K562 (cell line): ENCODE measurements around the gene RACGAP1. TPM values are rescaled to one million over a fixed set of nuclear protein-coding genes. Genes with fewer than 3 reads are reported as not detected.

Experiments
- CBFB ChIP-seq: sonication (generic); formaldehyde crosslinking; IDR thresholded peaks from 2 replicates; pipeline ENCODE4 v1.4.0; 2020; ENCODE audit warnings: mild to moderate bottlenecking, missing genetic modification reagents
- CCNT2 ChIP-seq: IDR thresholded peaks from 2 replicates; pipeline ENCODE4 v1.6.1; 2011; ENCODE audit warnings: borderline replicate concordance, low read depth, mild to moderate bottlenecking, moderate library complexity, mixed read lengths, low read length; ENCODE audit not compliant: insufficient read length; ENCODE audit errors: extremely low read depth
- GABPB1 ChIP-seq: sonication (generic); formaldehyde crosslinking; IDR thresholded peaks from 2 replicates; pipeline ENCODE4 v1.8.0; 2022; ENCODE audit warnings: mild to moderate bottlenecking, missing genetic modification reagents
- PKNOX1 ChIP-seq: fragments of 450-650 bp; IDR thresholded peaks from 2 replicates; pipeline ENCODE4 v1.6.1; 2016
- RBM22 ChIP-seq: fragments of 200-400 bp; formaldehyde crosslinking; IDR thresholded peaks from 2 replicates; pipeline ENCODE4 v1.6.1; 2018; ENCODE audit warnings: low read length, low read depth; ENCODE audit not compliant: poor library complexity, severe bottlenecking
- RBM34 ChIP-seq: fragments of 200-400 bp; formaldehyde crosslinking; IDR thresholded peaks from 2 replicates; pipeline ENCODE4 v1.6.1; 2018; ENCODE audit warnings: low read length, borderline replicate concordance; ENCODE audit not compliant: insufficient read depth
- polyA plus RNA-seq, 8 experiments: library from polyadenylated mRNA; depleted of rRNA in 4 of 8; stranded (reverse) in 5 of 8; unstranded in 3 of 8; fragments of >200 nt; fragmentation: Nextera tagmentation in 2 of 8; fragmentation: Illumina TruSeq in 1 of 8; extraction: Ambion mirVana in 2 of 8; extraction: Trizol in 1 of 8; gene quantifications; 2 replicates each; pipeline versions ENCODE4 v1.2.1 to v1.2.3, GENCODE V29; 2011 to 2014; ENCODE audit warnings: inconsistent platforms in 1 of 8, missing spikeins in 1 of 8
- total RNA-seq, 7 experiments: library from RNA; depleted of rRNA in 6 of 7; stranded (reverse); fragments of >200 nt in 6 of 7; fragmentation: Illumina TruSeq in 2 of 7; extraction: Trizol in 2 of 7; gene quantifications; 2 replicates each; pipeline versions ENCODE4 v1.2.1 to v1.2.3, GENCODE V29; 2011 to 2021; ENCODE audit warnings: low replicate concordance in 1 of 7
- TF ChIP-seq, protein P1 (sequence below): sonication (generic); formaldehyde crosslinking; IDR thresholded peaks from 2 replicates; pipeline ENCODE4 v1.8.1; 2023; ENCODE audit warnings: mild to moderate bottlenecking, missing genetic modification reagents
- TF ChIP-seq, protein P2 (sequence below): sonication (generic); formaldehyde crosslinking; IDR thresholded peaks from 2 replicates; pipeline ENCODE4 v1.8.1; 2023; ENCODE audit warnings: mild to moderate bottlenecking, missing genetic modification reagents
- TF ChIP-seq, protein P3 (sequence below): IDR thresholded peaks from 2 replicates; pipeline ENCODE4 v1.6.1; 2016; ENCODE audit warnings: missing genetic modification characterization, missing compliant biosample characterization
- TF ChIP-seq, protein P4 (sequence below): fragments of 450-650 bp; IDR thresholded peaks from 2 replicates; pipeline ENCODE4 v1.6.1; 2016; ENCODE audit warnings: borderline replicate concordance
- TF ChIP-seq, protein P5 (sequence below), 3 experiments: fragments of 200-800 bp in 1 of 3; sonication (Bioruptor generic) in 1 of 3; sonication (generic) in 1 of 3; formaldehyde crosslinking in 1 of 3; IDR thresholded peaks; 2 replicates each; pipeline versions ENCODE4 v1.6.1 to v1.8.0; 2016 to 2022; ENCODE audit warnings: mild to moderate bottlenecking in 2 of 3, missing compliant biosample characterization in 2 of 3, missing genetic modification characterization in 2 of 3, missing genetic modification reagents in 1 of 3

Gene RACGAP1
- total and polyA plus RNA-seq, 9 of the 15 experiments (the other 6 are each of a cell fraction or from before 2014, with no cell fraction given), result 56.4 to 92.9 (median 71.8) TPM

DNA sequence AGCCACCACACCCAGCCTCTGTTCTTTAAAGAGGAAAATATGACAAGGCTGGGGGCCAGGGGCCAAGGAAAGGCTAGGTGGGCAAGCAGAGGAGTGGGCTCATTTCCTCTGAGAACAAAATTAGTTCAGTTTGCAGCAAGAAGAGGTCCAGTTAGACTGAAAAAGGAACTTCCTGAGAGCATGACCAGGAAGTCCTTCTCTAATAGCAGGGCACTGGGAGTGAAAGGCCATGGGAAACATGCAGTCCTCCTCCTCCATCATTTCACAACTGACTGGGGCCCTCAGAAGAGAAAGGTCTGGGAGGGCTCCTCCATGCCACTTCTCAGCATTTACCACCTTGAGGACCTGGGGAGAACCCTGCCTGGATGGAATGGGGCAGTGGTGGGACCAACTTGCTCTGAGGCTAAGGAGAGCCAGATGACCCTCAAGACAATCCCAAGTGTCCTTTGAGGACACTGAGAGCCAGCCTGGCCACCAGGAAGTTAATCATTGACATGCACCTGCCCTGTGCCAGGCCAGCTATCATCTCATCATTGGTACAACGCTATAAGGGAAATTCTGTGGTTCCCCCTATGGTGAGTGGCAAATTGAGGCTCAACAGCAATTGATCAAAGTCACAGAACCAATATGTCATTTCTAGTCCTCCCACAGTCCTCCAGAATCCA is 72.8 kb downstream of the RACGAP1 start (continued):
- TF ChIP-seq RBM34 (no peak), CBFB (no peak), CCNT2 (no peak), GABPB1 (CRISPR knock-in tag) (no peak), RBM22 (no peak), PKNOX1 (no peak)
- TF ChIP-seq, protein P1, sequence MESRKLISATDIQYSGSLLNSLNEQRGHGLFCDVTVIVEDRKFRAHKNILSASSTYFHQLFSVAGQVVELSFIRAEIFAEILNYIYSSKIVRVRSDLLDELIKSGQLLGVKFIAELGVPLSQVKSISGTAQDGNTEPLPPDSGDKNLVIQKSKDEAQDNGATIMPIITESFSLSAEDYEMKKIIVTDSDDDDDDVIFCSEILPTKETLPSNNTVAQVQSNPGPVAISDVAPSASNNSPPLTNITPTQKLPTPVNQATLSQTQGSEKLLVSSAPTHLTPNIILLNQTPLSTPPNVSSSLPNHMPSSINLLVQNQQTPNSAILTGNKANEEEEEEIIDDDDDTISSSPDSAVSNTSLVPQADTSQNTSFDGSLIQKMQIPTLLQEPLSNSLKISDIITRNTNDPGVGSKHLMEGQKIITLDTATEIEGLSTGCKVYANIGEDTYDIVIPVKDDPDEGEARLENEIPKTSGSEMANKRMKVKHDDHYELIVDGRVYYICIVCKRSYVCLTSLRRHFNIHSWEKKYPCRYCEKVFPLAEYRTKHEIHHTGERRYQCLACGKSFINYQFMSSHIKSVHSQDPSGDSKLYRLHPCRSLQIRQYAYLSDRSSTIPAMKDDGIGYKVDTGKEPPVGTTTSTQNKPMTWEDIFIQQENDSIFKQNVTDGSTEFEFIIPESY (CRISPR knock-in tag), result no peak
- TF ChIP-seq, protein P2, sequence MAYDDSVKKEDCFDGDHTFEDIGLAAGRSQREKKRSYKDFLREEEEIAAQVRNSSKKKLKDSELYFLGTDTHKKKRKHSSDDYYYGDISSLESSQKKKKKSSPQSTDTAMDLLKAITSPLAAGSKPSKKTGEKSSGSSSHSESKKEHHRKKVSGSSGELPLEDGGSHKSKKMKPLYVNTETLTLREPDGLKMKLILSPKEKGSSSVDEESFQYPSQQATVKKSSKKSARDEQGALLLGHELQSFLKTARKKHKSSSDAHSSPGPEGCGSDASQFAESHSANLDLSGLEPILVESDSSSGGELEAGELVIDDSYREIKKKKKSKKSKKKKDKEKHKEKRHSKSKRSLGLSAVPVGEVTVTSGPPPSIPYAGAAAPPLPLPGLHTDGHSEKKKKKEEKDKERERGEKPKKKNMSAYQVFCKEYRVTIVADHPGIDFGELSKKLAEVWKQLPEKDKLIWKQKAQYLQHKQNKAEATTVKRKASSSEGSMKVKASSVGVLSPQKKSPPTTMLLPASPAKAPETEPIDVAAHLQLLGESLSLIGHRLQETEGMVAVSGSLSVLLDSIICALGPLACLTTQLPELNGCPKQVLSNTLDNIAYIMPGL, result no peak
- TF ChIP-seq, protein P3, sequence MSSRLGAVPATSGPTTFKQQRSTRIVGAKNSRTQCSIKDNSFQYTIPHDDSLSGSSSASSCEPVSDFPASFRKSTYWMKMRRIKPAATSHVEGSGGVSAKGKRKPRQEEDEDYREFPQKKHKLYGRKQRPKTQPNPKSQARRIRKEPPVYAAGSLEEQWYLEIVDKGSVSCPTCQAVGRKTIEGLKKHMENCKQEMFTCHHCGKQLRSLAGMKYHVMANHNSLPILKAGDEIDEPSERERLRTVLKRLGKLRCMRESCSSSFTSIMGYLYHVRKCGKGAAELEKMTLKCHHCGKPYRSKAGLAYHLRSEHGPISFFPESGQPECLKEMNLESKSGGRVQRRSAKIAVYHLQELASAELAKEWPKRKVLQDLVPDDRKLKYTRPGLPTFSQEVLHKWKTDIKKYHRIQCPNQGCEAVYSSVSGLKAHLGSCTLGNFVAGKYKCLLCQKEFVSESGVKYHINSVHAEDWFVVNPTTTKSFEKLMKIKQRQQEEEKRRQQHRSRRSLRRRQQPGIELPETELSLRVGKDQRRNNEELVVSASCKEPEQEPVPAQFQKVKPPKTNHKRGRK (tag), result no peak
- TF ChIP-seq, protein P4, sequence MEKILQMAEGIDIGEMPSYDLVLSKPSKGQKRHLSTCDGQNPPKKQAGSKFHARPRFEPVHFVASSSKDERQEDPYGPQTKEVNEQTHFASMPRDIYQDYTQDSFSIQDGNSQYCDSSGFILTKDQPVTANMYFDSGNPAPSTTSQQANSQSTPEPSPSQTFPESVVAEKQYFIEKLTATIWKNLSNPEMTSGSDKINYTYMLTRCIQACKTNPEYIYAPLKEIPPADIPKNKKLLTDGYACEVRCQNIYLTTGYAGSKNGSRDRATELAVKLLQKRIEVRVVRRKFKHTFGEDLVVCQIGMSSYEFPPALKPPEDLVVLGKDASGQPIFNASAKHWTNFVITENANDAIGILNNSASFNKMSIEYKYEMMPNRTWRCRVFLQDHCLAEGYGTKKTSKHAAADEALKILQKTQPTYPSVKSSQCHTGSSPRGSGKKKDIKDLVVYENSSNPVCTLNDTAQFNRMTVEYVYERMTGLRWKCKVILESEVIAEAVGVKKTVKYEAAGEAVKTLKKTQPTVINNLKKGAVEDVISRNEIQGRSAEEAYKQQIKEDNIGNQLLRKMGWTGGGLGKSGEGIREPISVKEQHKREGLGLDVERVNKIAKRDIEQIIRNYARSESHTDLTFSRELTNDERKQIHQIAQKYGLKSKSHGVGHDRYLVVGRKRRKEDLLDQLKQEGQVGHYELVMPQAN, result no peak
- TF ChIP-seq, protein P5, sequence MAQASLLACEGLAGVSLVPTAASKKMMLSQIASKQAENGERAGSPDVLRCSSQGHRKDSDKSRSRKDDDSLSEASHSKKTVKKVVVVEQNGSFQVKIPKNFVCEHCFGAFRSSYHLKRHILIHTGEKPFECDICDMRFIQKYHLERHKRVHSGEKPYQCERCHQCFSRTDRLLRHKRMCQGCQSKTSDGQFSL (CRISPR knock-in tag; IDR thresholded peaks at IDR 0.05), result no peak
- TF ChIP-seq, protein P5 (tag; IDR thresholded peaks at IDR 0.05), result no peak
